ENCODE measurements around the gene ANAPC2. TPM values are rescaled to one million over a fixed set of nuclear protein-coding genes. Genes with fewer than 3 reads are reported as not detected.

ANAPC2 gene
- polyA plus RNA-seq, 2 donors = 27.7 to 47.3 TPM

- H3K4me3 ChIP-seq (ENCODE audit: low read depth in 1 of 2, low read length in 2 of 2) = no peak overlapping the region
- WGBS, 2 donors = 93 to 96% methylated on average over 19 of the region's 19 CpGs
- H3K9me3 ChIP-seq (ENCODE audit: control insufficient read depth in 2 of 2, insufficient read depth in 1 of 2, low read depth in 1 of 2, low read length in 1 of 2) = no peaks in the 10 kb centered on the region
- no peaks in the 10 kb centered on the region for H3K27me3 ChIP-seq (ENCODE audit: control insufficient read depth in 1 of 2, insufficient read depth in 2 of 2, low read length in 2 of 2)
- peaks cover 20 to 34% of the 10 kb centered on the region in 2 donors for H3K4me1 ChIP-seq (ENCODE audit: control insufficient read depth in 2 of 2, insufficient read depth in 2 of 2, low read length in 1 of 2)
- no peak overlapping the region for H3K27ac ChIP-seq (ENCODE audit: low read depth in 2 of 2, low read length in 1 of 2)
- peaks cover 16 to 64% of the 10 kb centered on the region in 2 donors for H3K36me3 ChIP-seq (ENCODE audit: control insufficient read depth in 2 of 2, insufficient read depth in 2 of 2, low read length in 1 of 2)
Observed at GRCh38 chr9:137185921-137186320, 2.4 kb downstream of the ANAPC2 start.

GRCh38 chr9:137184881-137185660 lies 3.3 kb downstream of the ANAPC2 start:
- Histone ChIP-seq H3K4me3 (ENCODE audit: low read depth in 1 of 2, low read length in 2 of 2) (no peak overlapping the region), H3K9me3 (ENCODE audit: control insufficient read depth in 2 of 2, insufficient read depth in 1 of 2, low read depth in 1 of 2, low read length in 1 of 2) (no peaks in the 10 kb centered on the region), H3K27me3 (ENCODE audit: control insufficient read depth in 1 of 2, insufficient read depth in 2 of 2, low read length in 2 of 2) (no peaks in the 10 kb centered on the region), H3K27ac (ENCODE audit: low read depth in 2 of 2, low read length in 1 of 2) (no peak overlapping the region), H3K4me1 (ENCODE audit: control insufficient read depth in 2 of 2, insufficient read depth in 2 of 2, low read length in 1 of 2) (peaks cover 20 to 28% of the 10 kb centered on the region in 2 donors), H3K36me3 (ENCODE audit: control insufficient read depth in 2 of 2, insufficient read depth in 2 of 2, low read length in 1 of 2) (peaks cover 13 to 66% of the 10 kb centered on the region in 2 donors)
- 92 to 95% methylated on average over 48 of the region's 48 CpGs for WGBS, 2 donors

- no peak overlapping the region for H3K27ac ChIP-seq (ENCODE audit: low read depth in 2 of 2, low read length in 1 of 2)
- H3K4me1 ChIP-seq (ENCODE audit: control insufficient read depth in 2 of 2, insufficient read depth in 2 of 2, low read length in 1 of 2) = peaks cover 13 to 19% of the 10 kb centered on the region in 2 donors
- peaks cover 16 to 71% of the 10 kb centered on the region in 2 donors for H3K36me3 ChIP-seq (ENCODE audit: control insufficient read depth in 2 of 2, insufficient read depth in 2 of 2, low read length in 1 of 2)
- H3K9me3 ChIP-seq (ENCODE audit: control insufficient read depth in 2 of 2, insufficient read depth in 1 of 2, low read depth in 1 of 2, low read length in 1 of 2) = no peaks in the 10 kb centered on the region
- H3K4me3 ChIP-seq (ENCODE audit: low read depth in 1 of 2, low read length in 2 of 2) = no peak overlapping the region
- WGBS, 2 donors = 94 to 95% methylated on average over 27 of the region's 27 CpGs
- no peaks in the 10 kb centered on the region for H3K27me3 ChIP-seq (ENCODE audit: control insufficient read depth in 1 of 2, insufficient read depth in 2 of 2, low read length in 2 of 2)
Observed at GRCh38 chr9:137183980-137184595, 4.3 kb downstream of the ANAPC2 start.

- Histone ChIP-seq H3K9me3 (ENCODE audit: control insufficient read depth in 2 of 2, insufficient read depth in 1 of 2, low read depth in 1 of 2, low read length in 1 of 2) (no peaks in the 10 kb centered on the region), H3K4me3 (ENCODE audit: low read depth in 1 of 2, low read length in 2 of 2) (no peak overlapping the region), H3K27ac (ENCODE audit: low read depth in 2 of 2, low read length in 1 of 2) (no peak overlapping the region), H3K36me3 (ENCODE audit: control insufficient read depth in 2 of 2, insufficient read depth in 2 of 2, low read length in 1 of 2) (peaks cover 16 to 84% of the 10 kb centered on the region in 2 donors), H3K4me1 (ENCODE audit: control insufficient read depth in 2 of 2, insufficient read depth in 2 of 2, low read length in 1 of 2) (peaks cover 13 to 19% of the 10 kb centered on the region in 2 donors), H3K27me3 (ENCODE audit: control insufficient read depth in 1 of 2, insufficient read depth in 2 of 2, low read length in 2 of 2) (no peaks in the 10 kb centered on the region)
- 90 to 96% methylated on average over 17 of the region's 17 CpGs for WGBS, 2 donors
Observed at GRCh38 chr9:137182836-137183235, 5.5 kb downstream of the ANAPC2 start.

- no peaks in the 10 kb centered on the region for H3K27me3 ChIP-seq (ENCODE audit: control insufficient read depth in 1 of 2, insufficient read depth in 2 of 2, low read length in 2 of 2)
Observed at GRCh38 chr9:137181680-137182079, 6.7 kb downstream of the ANAPC2 start.

GRCh38 chr9:137180491-137180890 lies 7.9 kb downstream of the ANAPC2 start:
- Histone ChIP-seq H3K4me3 (ENCODE audit: low read depth in 1 of 2, low read length in 2 of 2) (no peak overlapping the region), H3K27ac (ENCODE audit: low read depth in 2 of 2, low read length in 1 of 2) (no peak overlapping the region), H3K36me3 (ENCODE audit: control insufficient read depth in 2 of 2, insufficient read depth in 2 of 2, low read length in 1 of 2) (peaks cover 16 to 71% of the 10 kb centered on the region in 2 donors), H3K27me3 (ENCODE audit: control insufficient read depth in 1 of 2, insufficient read depth in 2 of 2, low read length in 2 of 2) (no peaks in the 10 kb centered on the region), H3K9me3 (ENCODE audit: control insufficient read depth in 2 of 2, insufficient read depth in 1 of 2, low read depth in 1 of 2, low read length in 1 of 2) (no peaks in the 10 kb centered on the region), H3K4me1 (ENCODE audit: control insufficient read depth in 2 of 2, insufficient read depth in 2 of 2, low read length in 1 of 2) (peaks cover 0 to under 1% of the 10 kb centered on the region in 2 donors)
- 92 to 96% methylated on average over 20 of the region's 20 CpGs for WGBS, 2 donors

More at GRCh38 chr9:137181680-137182079, 6.7 kb downstream of the ANAPC2 start:
- 92 to 95% methylated on average over 22 of the region's 22 CpGs for WGBS, 2 donors
- Histone ChIP-seq H3K9me3 (ENCODE audit: control insufficient read depth in 2 of 2, insufficient read depth in 1 of 2, low read depth in 1 of 2, low read length in 1 of 2) (no peaks in the 10 kb centered on the region), H3K4me3 (ENCODE audit: low read depth in 1 of 2, low read length in 2 of 2) (no peak overlapping the region), H3K36me3 (ENCODE audit: control insufficient read depth in 2 of 2, insufficient read depth in 2 of 2, low read length in 1 of 2) (peaks cover 16 to 80% of the 10 kb centered on the region in 2 donors), H3K4me1 (ENCODE audit: control insufficient read depth in 2 of 2, insufficient read depth in 2 of 2, low read length in 1 of 2) (peaks cover 5 to 9% of the 10 kb centered on the region in 2 donors), H3K27ac (ENCODE audit: low read depth in 2 of 2, low read length in 1 of 2) (no peak overlapping the region)

GRCh38 chr9:137179761-137180160 lies 8.6 kb downstream of the ANAPC2 start:
- 92 to 98% methylated on average over 12 to 17 of the region's 17 CpGs for WGBS, 2 donors
- H3K4me3 ChIP-seq (ENCODE audit: low read depth in 1 of 2, low read length in 2 of 2) = no peak overlapping the region
- peaks cover 16 to 64% of the 10 kb centered on the region in 2 donors for H3K36me3 ChIP-seq (ENCODE audit: control insufficient read depth in 2 of 2, insufficient read depth in 2 of 2, low read length in 1 of 2)
- no peaks in the 10 kb centered on the region for H3K9me3 ChIP-seq (ENCODE audit: control insufficient read depth in 2 of 2, insufficient read depth in 1 of 2, low read depth in 1 of 2, low read length in 1 of 2)
- H3K27ac ChIP-seq (ENCODE audit: low read depth in 2 of 2, low read length in 1 of 2) = no peak overlapping the region
- peaks cover 3 to 7% of the 10 kb centered on the region in 2 donors for H3K4me1 ChIP-seq (ENCODE audit: control insufficient read depth in 2 of 2, insufficient read depth in 2 of 2, low read length in 1 of 2)
- no peaks in the 10 kb centered on the region for H3K27me3 ChIP-seq (ENCODE audit: control insufficient read depth in 1 of 2, insufficient read depth in 2 of 2, low read length in 2 of 2)

- H3K9me3 ChIP-seq (ENCODE audit: control insufficient read depth in 2 of 2, insufficient read depth in 1 of 2, low read depth in 1 of 2, low read length in 1 of 2) = no peaks in the 10 kb centered on the region
- WGBS, 2 donors = 86 to 88% methylated on average over 17 to 19 of the region's 19 CpGs
- H3K4me3 ChIP-seq (ENCODE audit: low read depth in 1 of 2, low read length in 2 of 2) = no peak overlapping the region
- peaks cover 3 to 11% of the 10 kb centered on the region in 2 donors for H3K4me1 ChIP-seq (ENCODE audit: control insufficient read depth in 2 of 2, insufficient read depth in 2 of 2, low read length in 1 of 2)
- H3K27me3 ChIP-seq (ENCODE audit: control insufficient read depth in 1 of 2, insufficient read depth in 2 of 2, low read length in 2 of 2) = no peaks in the 10 kb centered on the region
- H3K36me3 ChIP-seq (ENCODE audit: control insufficient read depth in 2 of 2, insufficient read depth in 2 of 2, low read length in 1 of 2) = peaks cover 13 to 58% of the 10 kb centered on the region in 2 donors
- no peak overlapping the region for H3K27ac ChIP-seq (ENCODE audit: low read depth in 2 of 2, low read length in 1 of 2)
Observed at GRCh38 chr9:137178939-137179630, 9.3 kb downstream of the ANAPC2 start.

- Histone ChIP-seq H3K27me3 (ENCODE audit: control insufficient read depth in 1 of 2, insufficient read depth in 2 of 2, low read length in 2 of 2) (no peaks in the 10 kb centered on the region), H3K27ac (ENCODE audit: low read depth in 2 of 2, low read length in 1 of 2) (no peak overlapping the region), H3K4me3 (ENCODE audit: low read depth in 1 of 2, low read length in 2 of 2) (no peak overlapping the region), H3K36me3 (ENCODE audit: control insufficient read depth in 2 of 2, insufficient read depth in 2 of 2, low read length in 1 of 2) (peaks cover 8 to 51% of the 10 kb centered on the region in 2 donors), H3K4me1 (ENCODE audit: control insufficient read depth in 2 of 2, insufficient read depth in 2 of 2, low read length in 1 of 2) (peaks cover 5 to 17% of the 10 kb centered on the region in 2 donors), H3K9me3 (ENCODE audit: control insufficient read depth in 2 of 2, insufficient read depth in 1 of 2, low read depth in 1 of 2, low read length in 1 of 2) (no peaks in the 10 kb centered on the region)
- WGBS, 2 donors = 87 to 93% methylated on average over 23 of the region's 23 CpGs
Observed at GRCh38 chr9:137178201-137178938, 10.0 kb downstream of the ANAPC2 start.
